Vagina (tissue), 2 donors: Measurements from ENCODE around the gene PCGF3.

Experiments
- CTCF ChIP-seq, 3 experiments: fragments of 450-650 bp in 2 of 3; fragments of 200-600 bp in 1 of 3; sonication (generic) in 1 of 3; IDR thresholded peaks; one replicate each; pipeline ENCODE4 v1.5.1; 2017 to 2019; ENCODE audit warnings: antibody characterized with exemption in 3 of 3, mild to moderate bottlenecking in 2 of 3, moderate library complexity in 2 of 3
- POLR2AphosphoS5 ChIP-seq, 2 donors: sonication (generic); formaldehyde crosslinking; IDR thresholded peaks; one replicate each; pipeline ENCODE4 v1.9.0; 2017; ENCODE audit warnings: antibody characterized with exemption in 2 of 2, mild to moderate bottlenecking in 2 of 2, low read depth in 1 of 2; ENCODE audit not compliant: insufficient read depth in 1 of 2

GRCh38 chr4:788006-788635 is 82.5 kb downstream of the PCGF3 start:
- TF ChIP-seq CTCF (IDR thresholded peaks at IDR 0.05) (no peak), POLR2AphosphoS5 (IDR thresholded peaks at IDR 0.05; ENCODE audit: insufficient read depth in 1 of 2, low read depth in 1 of 2) (no peak)
